ENCODE data around the gene CIB4.
A peak's percentile ranks its signal among the peaks of the same experiment; 100 is the strongest.
"Not testable (repeated sequence)": the region's sequence is repeated elsewhere in the genome, so short reads cannot be mapped to it uniquely, and the experiment has no call there.

Gene CIB4

DNA sequence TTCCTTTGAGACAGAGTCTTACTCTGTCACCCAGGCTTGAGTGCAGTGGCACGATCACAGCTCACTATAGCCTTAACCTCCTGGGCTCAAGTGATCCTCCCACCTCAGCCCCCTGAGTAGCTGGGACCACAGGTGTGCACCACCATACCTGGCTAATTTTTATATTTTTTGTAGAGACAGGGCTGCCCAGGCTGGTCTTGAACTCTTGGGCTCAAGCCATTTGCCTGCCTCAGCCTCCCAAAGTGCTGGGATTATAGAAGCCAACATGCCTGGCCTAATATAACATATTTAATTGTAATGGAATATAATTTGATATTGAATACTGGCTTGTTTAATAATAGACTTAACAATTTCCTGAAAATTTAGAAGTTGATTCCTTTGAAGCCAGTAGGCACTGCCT, 74.4 kb downstream of the CIB4 start:
- ATAC-seq: not testable (repeated sequence)

DNA sequence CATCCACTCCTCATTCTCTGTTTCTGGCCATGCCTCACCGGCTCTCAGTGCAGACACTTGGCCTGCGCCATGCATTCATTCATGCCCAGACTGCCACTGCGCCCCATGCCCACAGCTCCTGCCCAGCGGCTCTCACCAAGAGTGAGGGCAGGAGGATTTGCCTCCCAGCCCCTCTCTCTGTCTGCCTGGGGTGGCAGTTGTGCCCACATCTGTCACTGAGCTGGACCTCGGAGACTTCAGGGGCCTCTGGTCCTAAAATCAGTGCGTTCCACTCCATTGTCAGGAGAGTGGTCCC, 75.1 kb downstream of the CIB4 start:
- ATAC-seq: no peak

GRCh38 chr2:26564121-26564644, 77.0 kb downstream of the CIB4 start:
- no peak for ATAC-seq

DNA sequence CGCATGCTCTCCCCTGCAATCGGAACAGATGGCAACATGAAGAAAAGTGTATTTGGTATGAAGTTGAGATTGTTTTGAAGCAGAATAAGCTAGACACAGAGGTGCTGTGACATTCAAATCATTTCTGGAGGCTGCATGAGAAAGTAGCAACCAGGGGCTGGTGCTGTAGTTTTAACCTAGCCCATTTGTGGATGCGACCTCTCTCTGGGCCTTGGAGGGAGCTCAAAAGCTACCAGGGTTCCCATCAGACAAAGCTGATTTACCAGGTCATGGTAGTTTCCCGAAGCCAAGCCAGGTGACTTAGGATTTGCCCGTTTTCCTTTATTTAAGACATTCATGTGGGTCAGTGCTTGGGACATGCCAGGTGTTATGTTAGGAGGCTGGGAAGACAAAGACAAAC, 77.5 kb downstream of the CIB4 start:
- no peak for ATAC-seq

- ATAC-seq: no peak
Observed at GRCh38 chr2:26562811-26563645, 78.1 kb downstream of the CIB4 start.

DNA sequence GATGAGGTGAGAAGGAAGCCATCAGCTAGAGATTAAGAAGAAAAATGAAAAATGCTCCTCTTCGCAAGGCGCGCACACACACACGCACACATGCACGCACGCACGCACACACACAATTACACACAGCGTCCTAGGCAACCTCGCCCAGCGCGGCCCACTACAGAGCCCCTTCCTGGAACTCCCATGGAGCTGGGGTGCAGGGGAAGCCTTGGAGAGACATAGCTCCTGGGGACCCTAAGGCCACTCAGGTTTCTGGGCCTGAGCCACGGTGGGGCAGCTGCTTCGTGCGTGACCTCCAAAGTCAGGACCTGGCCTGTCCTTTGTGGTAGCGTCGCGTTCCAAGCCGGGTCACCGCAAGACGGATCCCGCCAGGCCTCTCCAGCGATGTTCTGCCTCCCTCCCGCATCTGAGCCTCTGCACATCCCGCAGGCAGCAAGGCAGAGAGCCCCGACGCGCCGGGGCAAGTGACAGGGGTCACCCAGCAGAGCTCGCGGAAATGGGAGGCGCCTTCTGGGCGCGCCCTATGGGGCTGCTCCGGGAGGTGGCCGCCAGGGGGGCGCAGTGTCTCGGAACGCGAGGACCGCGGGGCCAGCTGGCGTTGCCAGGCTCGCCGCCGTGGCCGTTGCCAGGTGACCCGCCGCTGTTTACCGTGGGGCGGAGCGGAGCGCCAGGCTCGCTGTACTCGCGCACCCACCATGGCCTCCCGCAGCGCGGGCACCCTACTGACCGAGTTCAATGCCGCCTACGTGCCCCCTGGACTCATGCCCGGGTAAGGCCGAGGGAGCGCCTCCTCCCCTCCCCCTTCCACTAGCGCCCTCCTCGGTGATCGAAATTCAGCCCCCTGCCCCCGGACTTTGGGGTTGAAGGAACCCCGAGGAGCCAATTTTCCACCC, 79.0 kb downstream of the CIB4 start:
- peak; percentile 35 to 45 for ATAC-seq

- ATAC-seq: no peak
Observed at GRCh38 chr2:26561376-26561775, 79.8 kb downstream of the CIB4 start.

DNA sequence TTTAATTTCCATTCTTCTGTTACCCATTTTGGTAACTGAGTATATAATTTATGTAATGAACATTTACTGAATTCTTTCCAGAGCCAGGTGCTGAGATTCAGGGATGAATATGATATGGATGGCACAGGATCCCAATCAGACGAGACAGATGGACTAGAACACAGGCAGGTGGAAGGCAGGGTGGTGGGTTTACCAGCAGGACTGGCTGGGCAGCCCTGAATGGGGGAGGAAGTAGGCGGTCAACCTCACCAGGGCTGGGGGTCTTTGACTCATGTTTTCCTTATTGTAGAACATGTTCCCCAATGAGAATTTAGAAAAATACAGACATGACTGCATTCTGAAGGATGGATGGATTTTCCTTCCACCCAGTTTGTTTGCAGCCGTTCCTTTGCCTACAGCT, 80.3 kb downstream of the CIB4 start:
- no peak for ATAC-seq

DNA sequence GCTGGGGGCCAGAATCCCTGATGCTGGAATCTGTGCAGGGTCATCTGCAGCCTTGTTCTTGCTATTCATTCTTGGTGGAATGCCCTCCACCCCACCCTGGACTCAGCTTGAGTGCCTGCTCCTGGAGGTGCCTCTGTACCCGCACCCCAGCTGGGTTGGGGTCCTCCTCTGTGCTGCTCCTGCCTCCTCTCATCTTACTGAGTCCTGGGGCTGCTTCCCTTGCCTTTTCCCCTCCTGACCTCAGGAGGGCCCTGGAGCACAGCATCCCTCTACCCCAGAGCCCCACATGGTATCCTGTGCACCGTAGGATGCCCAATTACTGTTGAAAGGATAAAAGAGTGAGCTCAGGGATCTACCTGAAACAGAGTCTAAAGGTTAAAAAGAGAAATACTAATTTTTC, 81.6 kb downstream of the CIB4 start:
- ATAC-seq: no peak

DNA sequence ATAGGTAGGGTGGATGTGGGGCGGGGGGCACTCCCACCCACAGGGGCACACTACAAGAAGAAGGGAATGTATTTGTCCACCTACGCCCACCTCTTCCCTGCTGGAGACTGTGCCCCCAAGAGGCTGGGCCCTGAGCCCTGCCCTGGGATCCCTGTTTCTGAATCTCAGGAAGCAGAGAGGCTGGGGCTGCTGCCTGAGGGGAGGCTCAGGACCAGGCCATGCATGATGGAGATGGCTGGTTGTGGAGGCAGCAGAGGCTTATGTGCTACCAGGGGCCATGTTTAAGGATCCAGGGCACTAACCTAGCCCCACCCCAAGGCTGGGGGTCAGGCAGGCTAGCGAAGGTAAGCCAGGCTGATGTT, 82.1 kb downstream of the CIB4 start:
- no peak for ATAC-seq

DNA sequence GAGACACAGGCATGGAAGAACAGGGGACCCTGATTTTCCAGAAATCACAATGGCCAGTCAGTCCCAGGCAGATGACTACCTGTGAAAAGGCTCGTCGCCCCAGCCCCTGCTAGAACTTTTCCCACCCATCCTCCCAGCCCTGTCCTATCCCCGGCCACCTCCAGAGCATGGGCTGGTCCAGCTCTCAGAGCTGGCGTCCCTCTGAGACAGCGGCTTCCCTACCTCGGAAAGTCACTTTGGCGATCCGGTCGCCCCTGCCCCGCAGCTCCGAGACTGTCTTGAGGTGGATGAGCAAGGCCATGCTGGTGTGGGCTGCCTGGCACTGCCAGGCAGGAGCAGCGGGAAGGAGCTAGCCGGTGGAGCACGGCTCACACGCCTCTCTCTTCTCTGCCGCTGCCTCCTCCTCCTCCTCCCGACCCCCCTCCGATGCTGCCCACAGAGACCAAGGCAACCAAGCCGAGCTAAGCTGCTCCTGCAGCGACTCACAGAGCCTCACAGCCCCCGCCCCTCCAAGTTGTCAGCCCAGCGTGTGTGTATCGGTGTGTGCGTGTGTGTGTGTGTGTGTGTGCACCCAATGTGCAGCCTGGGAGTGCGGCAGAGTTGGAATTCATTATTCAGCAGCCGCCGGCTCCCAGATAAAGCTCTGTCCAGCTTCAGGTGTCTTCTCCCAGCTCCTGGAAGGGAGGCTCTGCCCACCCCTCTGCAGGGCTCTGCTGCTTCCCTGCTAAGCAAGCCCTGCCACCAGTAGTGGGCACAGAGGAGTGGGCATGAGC, 82.7 kb downstream of the CIB4 start:
- no peak for ATAC-seq

- ATAC-seq: no peak
Observed at GRCh38 chr2:26557244-26557925, 83.8 kb downstream of the CIB4 start.

GRCh38 chr2:26556309-26557243, 84.6 kb downstream of the CIB4 start:
- ATAC-seq: no peak

DNA sequence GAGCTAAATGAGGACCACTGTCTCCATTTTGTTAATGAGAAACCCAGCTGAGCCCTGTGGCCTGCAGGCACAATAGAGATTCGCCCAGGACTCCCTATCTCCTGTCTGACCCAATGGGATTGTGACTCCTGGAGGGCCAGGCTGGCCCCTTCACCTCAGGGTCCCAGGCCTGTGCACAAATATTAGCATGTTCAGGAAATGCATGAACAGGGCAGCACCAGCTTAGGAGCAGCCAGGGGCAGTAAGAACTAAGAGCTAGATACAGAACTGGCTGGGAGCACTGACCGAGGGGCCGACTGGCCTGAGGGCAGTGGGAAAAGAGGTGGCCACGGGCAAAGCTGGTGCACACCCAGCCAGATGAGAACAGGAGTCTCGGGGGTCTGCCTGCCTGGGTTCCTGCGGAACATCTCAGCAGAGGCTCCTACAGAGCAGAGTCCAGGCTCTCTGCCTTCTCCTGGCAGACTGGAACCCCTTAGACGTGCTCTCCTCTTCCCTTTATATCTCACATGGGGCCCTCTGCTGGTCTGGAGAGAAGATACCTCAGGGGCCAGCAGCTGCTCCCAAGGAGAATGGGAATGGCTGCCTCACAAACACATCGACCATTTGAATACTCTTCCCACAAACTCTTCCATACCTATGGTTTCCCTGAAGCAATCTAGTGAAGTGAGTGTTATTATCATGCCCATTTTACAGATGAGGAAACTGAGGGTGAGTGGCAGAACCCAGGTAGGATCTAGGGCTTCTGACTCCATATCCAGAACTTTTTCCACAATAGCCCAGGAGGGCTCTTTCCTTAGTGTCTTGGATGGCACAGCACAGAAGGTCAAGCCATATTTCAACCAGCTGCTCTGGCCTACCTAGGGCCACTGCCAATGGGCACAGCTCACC, 85.7 kb downstream of the CIB4 start:
- no peak for ATAC-seq

- no peak for ATAC-seq
Observed at GRCh38 chr2:26552641-26553374, 88.4 kb downstream of the CIB4 start.

DNA sequence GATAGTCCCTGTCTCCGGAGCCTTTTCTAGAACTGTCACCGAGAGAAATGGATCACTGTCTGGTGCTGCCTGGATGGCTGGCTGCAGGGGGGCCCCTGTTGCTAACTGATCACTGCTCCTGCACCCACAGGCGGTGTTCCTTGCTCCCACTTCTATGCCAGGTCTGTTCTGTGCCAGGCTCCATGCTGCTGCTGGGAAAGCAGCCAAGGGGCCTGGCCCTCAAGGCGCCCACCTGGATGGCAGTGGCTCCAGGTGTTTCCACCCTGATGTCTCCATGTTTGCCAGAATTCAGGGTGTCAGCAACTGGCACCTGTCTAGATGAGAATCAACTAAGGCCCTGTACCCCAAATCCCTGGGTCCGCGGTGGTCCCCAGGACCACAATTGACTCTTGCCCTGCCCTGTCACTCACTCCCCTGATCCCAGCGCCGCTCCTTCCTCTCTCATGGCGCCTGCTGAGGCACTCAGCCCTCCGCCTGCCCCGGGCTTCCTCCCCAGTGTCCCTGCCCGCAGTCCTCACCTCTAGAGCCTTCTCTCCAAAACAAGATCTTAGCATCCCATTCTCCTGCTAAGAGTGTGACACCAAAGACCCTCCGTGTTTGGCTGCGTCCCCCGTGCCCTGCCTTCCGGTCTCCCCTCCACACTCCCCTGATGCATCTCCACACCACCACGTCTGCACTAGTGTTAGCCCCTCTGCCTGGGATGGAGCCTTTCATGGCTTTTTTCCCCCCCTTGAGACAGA, 90.7 kb downstream of the CIB4 start:
- no peak for ATAC-seq

GRCh38 chr2:26542676-26543505, 98.3 kb downstream of the CIB4 start:
- ATAC-seq: no peak

- ATAC-seq: no peak
Observed at GRCh38 chr2:26542194-26542455, 99.0 kb downstream of the CIB4 start.

Measured in activated CD4-positive, CD25-positive, alpha-beta regulatory T cell treated with anti-CD3 and anti-CD28 coated beads, Interleukin-2, amount 50 U/mL, for 24 hours (primary cell).